Uterus (tissue), 2 donors: Measurements from ENCODE around the gene ACSS1.

Source experiments
- CTCF ChIP-seq, 4 experiments: fragments of 200-600 bp in 2 of 4; fragments of 450-650 bp in 2 of 4; sonication (generic) in 2 of 4; IDR thresholded peaks; one replicate each; pipeline ENCODE4 v1.5.1; 2016 to 2019; ENCODE audit warnings: antibody characterized with exemption in 4 of 4, mild to moderate bottlenecking in 2 of 4, moderate library complexity in 1 of 4
- POLR2A ChIP-seq, 2 donors: fragments of 450-650 bp; IDR thresholded peaks; one replicate each; pipeline ENCODE4 v1.6.1; 2016; ENCODE audit warnings: antibody characterized with exemption in 2 of 2, mild to moderate bottlenecking in 1 of 2, moderate library complexity in 1 of 2

GRCh38 chr20:24991897-24992486 is 65.9 kb downstream of the ACSS1 start:
- no peak for TF ChIP-seq CTCF (IDR thresholded peaks at IDR 0.05)
- no peak for TF ChIP-seq POLR2A (IDR thresholded peaks at IDR 0.05)
